ENCODE results near the gene SLC34A3. TPM values are rescaled to one million over a fixed set of nuclear protein-coding genes. Genes with fewer than 3 reads are reported as not detected.

SLC34A3 gene
- polyA plus RNA-seq, 1 experiment, result not detected

GRCh38 chr9:137232510-137232909 is 1.8 kb downstream of the SLC34A3 start:
- Histone ChIP-seq H3K27ac (ENCODE audit: low read depth, low read length) (no peak overlapping the region), H3K9me3 (ENCODE audit: control insufficient read depth, insufficient read depth, low read length) (no peaks in the 10 kb centered on the region; the same call in 1 of the 2 replicates), H3K4me3 (ENCODE audit: low read depth, low read length) (no peak overlapping the region), H3K27me3 (ENCODE audit: control insufficient read depth, insufficient read depth, low read length) (no peaks in the 10 kb centered on the region)
- TF ChIP-seq CTCF (IDR thresholded peaks at IDR 0.05; ENCODE audit: low read depth, low read length), result no peak
- CTCF ChIA-PET, result no interaction called here
- POLR2A ChIA-PET, result no interaction called here
- no peak for DNase-seq (ENCODE audit: low read depth, low spot score)

GRCh38 chr9:137233143-137233980 is 2.7 kb downstream of the SLC34A3 start:
- Histone ChIP-seq H3K27me3 (ENCODE audit: control insufficient read depth, insufficient read depth, low read length) (no peaks in the 10 kb centered on the region), H3K4me3 (ENCODE audit: low read depth, low read length) (no peak overlapping the region), H3K27ac (ENCODE audit: low read depth, low read length) (no peak overlapping the region), H3K9me3 (ENCODE audit: control insufficient read depth, insufficient read depth, low read length) (no peaks in the 10 kb centered on the region; the same call in 1 of the 2 replicates)
- TF ChIP-seq CTCF (IDR thresholded peaks at IDR 0.05; ENCODE audit: low read depth, low read length), result no peak
- CTCF ChIA-PET, result no interaction called here
- POLR2A ChIA-PET, result interaction anchor here (0.5 kb wide), 1 partner anchor 110 kb away, joined by 11 read pairs; no protein-coding TSS in a partner anchor
- no peak for DNase-seq (ENCODE audit: low read depth, low spot score)

GRCh38 chr9:137234055-137234697 is 3.5 kb downstream of the SLC34A3 start:
- ChIA-PET POLR2A (interaction anchor here (0.5 kb wide), 1 partner anchor 111 kb away, joined by 11 read pairs; no protein-coding TSS in a partner anchor), CTCF (interaction anchor here (0.6 kb wide), 1 partner anchor 188 kb away, joined by 3 read pairs; the partner anchor contains the start of gene NPDC1)
- H3K4me3 ChIP-seq (ENCODE audit: low read depth, low read length), result no peak overlapping the region
- H3K9me3 ChIP-seq (ENCODE audit: control insufficient read depth, insufficient read depth, low read length), result no peaks in the 10 kb centered on the region; the same call in 1 of the 2 replicates
- DNase-seq (ENCODE audit: low read depth, low spot score), result no peak
- TF ChIP-seq CTCF (IDR thresholded peaks at IDR 0.05; ENCODE audit: low read depth, low read length), result no peak
- H3K27ac ChIP-seq (ENCODE audit: low read depth, low read length), result no peak overlapping the region
- H3K27me3 ChIP-seq (ENCODE audit: control insufficient read depth, insufficient read depth, low read length), result no peaks in the 10 kb centered on the region

GRCh38 chr9:137234758-137235423 is 4.2 kb downstream of the SLC34A3 start:
- ChIA-PET CTCF (interaction anchor here (0.6 kb wide), 1 partner anchor 189 kb away, joined by 3 read pairs; the partner anchor contains the start of gene NPDC1), POLR2A (no interaction called here)
- Histone ChIP-seq H3K27ac (ENCODE audit: low read depth, low read length) (no peak overlapping the region), H3K4me3 (ENCODE audit: low read depth, low read length) (no peak overlapping the region), H3K27me3 (ENCODE audit: control insufficient read depth, insufficient read depth, low read length) (no peaks in the 10 kb centered on the region), H3K9me3 (ENCODE audit: control insufficient read depth, insufficient read depth, low read length) (no peaks in the 10 kb centered on the region; the same call in 1 of the 2 replicates)
- TF ChIP-seq CTCF (IDR thresholded peaks at IDR 0.05; ENCODE audit: low read depth, low read length), result no peak
- DNase-seq (ENCODE audit: low read depth, low spot score), result no peak

Measured in AG04450 (cell line).